Immature natural killer cell (primary cell): ENCODE data around the gene DIP2C. TPM values are rescaled to one million over a fixed set of nuclear protein-coding genes. Genes with fewer than 3 reads are reported as not detected.
A peak's percentile ranks its signal among the peaks of the same experiment; 100 is the strongest.

Source experiments
- DNase-seq, 3 donors: peaks; one replicate each; pipeline ENCODE4 v3.0.0; 2022; ENCODE audit warnings: mixed read lengths in 1 of 3
- H3K27ac Mint-ChIP-seq, 6 donors: one replicate each; pipeline ENCODE4 v1.8.0; 2020; ENCODE audit warnings: mixed read lengths in 6 of 6, mild to moderate bottlenecking in 5 of 6, inconsistent platforms in 4 of 6, moderate library complexity in 3 of 6
- H3K27me3 Mint-ChIP-seq, 3 donors: one replicate each; pipeline ENCODE4 v1.8.0; 2020 to 2021; ENCODE audit warnings: low read depth in 3 of 3, mild to moderate bottlenecking in 3 of 3, mixed read lengths in 3 of 3, moderate library complexity in 3 of 3, inconsistent platforms in 1 of 3
- H3K36me3 Mint-ChIP-seq, 3 donors: one replicate each; pipeline ENCODE4 v1.8.0; 2020; ENCODE audit warnings: mixed read lengths in 3 of 3, inconsistent platforms in 2 of 3, mild to moderate bottlenecking in 2 of 3
- H3K4me1 Mint-ChIP-seq, 2 donors: one replicate each; pipeline ENCODE4 v1.8.0; 2020; ENCODE audit warnings: inconsistent platforms in 2 of 2, mild to moderate bottlenecking in 2 of 2, mixed read lengths in 2 of 2, moderate library complexity in 1 of 2
- H3K4me3 Mint-ChIP-seq, 5 donors: one replicate each; pipeline ENCODE4 v1.8.0; 2020; ENCODE audit warnings: mild to moderate bottlenecking in 5 of 5, mixed read lengths in 5 of 5, inconsistent platforms in 3 of 5, moderate library complexity in 3 of 5
- H3K9me3 Mint-ChIP-seq, 6 donors: one replicate each; pipeline ENCODE4 v1.8.0; 2020; ENCODE audit warnings: mild to moderate bottlenecking in 6 of 6, mixed read lengths in 6 of 6, inconsistent platforms in 4 of 6, moderate library complexity in 3 of 6
- polyA plus RNA-seq, 3 donors: library from polyadenylated mRNA; unstranded; fragments of 300-500 nt; fragmentation: Illumina TruSeq; gene quantifications; one replicate each; pipeline ENCODE4 v1.2.3, GENCODE V29; 2021

The DIP2C gene
- polyA plus RNA-seq, 3 donors from 2014 or later: 0.06 to 0.41 TPM; not detected in 1

DNA sequence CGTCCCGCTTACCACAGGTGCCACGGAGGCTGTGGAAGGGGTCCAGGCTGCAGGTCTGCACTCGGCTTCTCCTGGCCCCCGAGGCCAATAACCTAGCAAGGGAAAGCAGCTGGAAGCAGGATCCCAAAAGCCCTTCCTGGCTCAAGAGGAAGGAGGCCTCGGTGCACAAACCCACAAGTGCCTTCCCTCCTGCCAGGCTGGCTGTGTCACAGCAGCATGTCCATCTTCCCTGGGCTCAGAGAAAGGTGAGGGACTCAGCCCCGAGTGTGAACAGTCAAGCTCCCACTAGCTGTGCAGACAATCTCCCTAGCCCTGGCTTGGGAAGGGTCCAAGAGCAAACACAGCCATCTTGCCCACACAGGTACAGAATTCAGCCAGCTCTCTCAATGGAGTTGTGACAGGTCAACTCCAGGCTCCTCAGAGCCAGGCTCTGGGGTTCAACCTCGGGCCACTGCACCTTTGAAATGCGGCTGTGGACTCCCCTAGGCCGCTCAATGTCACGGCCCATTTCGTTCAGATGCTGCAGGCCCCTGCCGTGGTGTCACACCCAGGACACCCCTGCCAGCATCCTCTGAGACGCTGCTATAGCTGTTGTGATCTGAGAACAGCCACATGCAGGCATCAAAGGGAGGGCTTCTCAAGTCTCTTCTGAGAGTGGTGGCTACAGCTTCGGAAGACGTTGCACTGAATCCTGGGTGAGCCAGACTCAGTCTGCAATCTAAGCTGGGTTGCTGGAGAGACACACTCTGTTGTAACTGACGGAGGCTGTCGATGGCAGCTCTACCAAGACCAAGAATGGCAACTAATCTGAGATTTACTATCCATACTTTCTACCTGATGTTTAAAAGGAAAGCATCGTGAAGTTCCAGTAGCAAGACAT is 137.9 kb downstream of the DIP2C start:
- DNase-seq: no peak
- H3K9me3 Mint-ChIP-seq: no peaks in the 10 kb centered on the region
- H3K27ac Mint-ChIP-seq: no peak overlapping the region
- peaks cover 5 to 7% (median 6%) of the 10 kb centered on the region in 3 donors for H3K27me3 Mint-ChIP-seq
- H3K36me3 Mint-ChIP-seq: no peaks in the 10 kb centered on the region
- no peak overlapping the region for H3K4me3 Mint-ChIP-seq
- H3K4me1 Mint-ChIP-seq: no peaks in the 10 kb centered on the region

DNA sequence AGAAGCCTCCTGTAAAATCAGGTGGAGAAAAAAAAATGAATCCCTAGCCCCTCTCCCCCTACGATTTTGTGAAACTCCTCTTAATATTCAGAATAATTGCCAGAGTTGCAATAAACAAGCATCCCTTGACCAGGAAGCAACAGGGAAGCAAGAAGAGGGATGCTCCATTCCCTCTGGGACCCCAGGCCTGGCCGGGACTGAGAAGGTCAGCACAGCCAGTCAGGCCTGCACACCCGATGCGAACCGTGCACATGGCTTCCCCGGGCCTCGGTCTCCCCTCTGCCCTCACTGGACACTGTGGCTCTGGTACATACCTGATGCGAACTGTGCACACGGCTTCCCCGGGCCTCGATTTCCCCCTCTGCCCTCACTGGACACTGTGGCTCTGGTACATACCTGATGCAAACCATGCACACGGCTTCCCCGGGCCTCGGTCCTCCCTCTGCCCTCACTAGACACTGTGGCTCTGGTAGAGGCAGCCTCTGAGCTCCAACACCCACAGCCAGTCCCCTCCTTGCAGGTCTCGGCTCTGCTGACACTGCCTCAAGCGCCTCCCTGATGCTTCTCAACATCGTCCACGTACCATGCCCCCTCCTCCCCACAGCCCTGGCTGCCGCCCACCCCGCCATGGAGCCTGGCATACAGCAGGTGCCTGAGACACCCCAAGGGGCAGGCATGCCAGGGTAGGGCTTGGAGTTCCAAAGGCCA is 138.6 kb downstream of the DIP2C start:
- Mint-ChIP-seq H3K4me3 (no peak overlapping the region), H3K27me3 (peaks cover 4 to 6% (median 4%) of the 10 kb centered on the region in 3 donors), H3K9me3 (no peaks in the 10 kb centered on the region), H3K27ac (no peak overlapping the region), H3K36me3 (no peaks in the 10 kb centered on the region), H3K4me1 (no peaks in the 10 kb centered on the region)
- no peak for DNase-seq

GRCh38 chr10:549391-549790 is 140.1 kb downstream of the DIP2C start:
- no peak overlapping the region for H3K27ac Mint-ChIP-seq
- H3K9me3 Mint-ChIP-seq: no peaks in the 10 kb centered on the region
- H3K4me3 Mint-ChIP-seq: no peak overlapping the region
- no peak for DNase-seq
- H3K4me1 Mint-ChIP-seq: no peaks in the 10 kb centered on the region
- H3K27me3 Mint-ChIP-seq: peaks cover 4% of the 10 kb centered on the region in 3 donors
- H3K36me3 Mint-ChIP-seq: no peaks in the 10 kb centered on the region

- H3K4me1 Mint-ChIP-seq: no peaks in the 10 kb centered on the region
Observed at GRCh38 chr10:548238-548901, 141.1 kb downstream of the DIP2C start.

DNA sequence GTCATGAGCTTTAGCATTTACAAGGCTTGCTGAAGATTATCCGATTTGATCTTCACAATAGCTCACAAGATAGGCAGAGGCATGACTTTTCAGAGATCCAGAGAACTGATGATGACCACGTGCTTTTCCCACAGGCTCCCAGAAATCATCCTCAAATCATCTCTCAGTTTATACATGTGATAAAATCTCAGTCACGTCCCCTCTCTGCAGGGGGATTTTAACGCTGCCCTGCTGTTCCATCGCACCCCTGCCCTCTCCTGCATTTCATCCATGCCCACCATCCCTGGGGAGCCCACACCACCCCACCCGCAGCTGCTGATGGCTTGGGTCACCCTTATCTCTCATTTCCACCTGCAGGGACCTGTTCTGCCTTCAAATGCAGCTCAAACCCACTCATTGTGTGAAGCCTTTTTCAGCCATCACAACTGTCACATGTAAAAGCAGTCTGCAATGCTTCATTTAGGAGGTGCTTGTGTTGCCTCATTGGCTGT is 141.8 kb downstream of the DIP2C start:
- DNase-seq: no peak
- Mint-ChIP-seq H3K27me3 (peaks cover 2 to 4% (median 4%) of the 10 kb centered on the region in 3 donors), H3K4me3 (no peak overlapping the region), H3K36me3 (no peaks in the 10 kb centered on the region), H3K9me3 (no peaks in the 10 kb centered on the region), H3K4me1 (no peaks in the 10 kb centered on the region), H3K27ac (no peak overlapping the region)

More at GRCh38 chr10:548238-548901, 141.1 kb downstream of the DIP2C start:
- peaks cover 3 to 4% (median 4%) of the 10 kb centered on the region in 3 donors for H3K27me3 Mint-ChIP-seq
- H3K36me3 Mint-ChIP-seq: no peaks in the 10 kb centered on the region
- H3K4me3 Mint-ChIP-seq: no peak overlapping the region
- H3K9me3 Mint-ChIP-seq: no peaks in the 10 kb centered on the region
- H3K27ac Mint-ChIP-seq: no peak overlapping the region
- no peak for DNase-seq

DNA sequence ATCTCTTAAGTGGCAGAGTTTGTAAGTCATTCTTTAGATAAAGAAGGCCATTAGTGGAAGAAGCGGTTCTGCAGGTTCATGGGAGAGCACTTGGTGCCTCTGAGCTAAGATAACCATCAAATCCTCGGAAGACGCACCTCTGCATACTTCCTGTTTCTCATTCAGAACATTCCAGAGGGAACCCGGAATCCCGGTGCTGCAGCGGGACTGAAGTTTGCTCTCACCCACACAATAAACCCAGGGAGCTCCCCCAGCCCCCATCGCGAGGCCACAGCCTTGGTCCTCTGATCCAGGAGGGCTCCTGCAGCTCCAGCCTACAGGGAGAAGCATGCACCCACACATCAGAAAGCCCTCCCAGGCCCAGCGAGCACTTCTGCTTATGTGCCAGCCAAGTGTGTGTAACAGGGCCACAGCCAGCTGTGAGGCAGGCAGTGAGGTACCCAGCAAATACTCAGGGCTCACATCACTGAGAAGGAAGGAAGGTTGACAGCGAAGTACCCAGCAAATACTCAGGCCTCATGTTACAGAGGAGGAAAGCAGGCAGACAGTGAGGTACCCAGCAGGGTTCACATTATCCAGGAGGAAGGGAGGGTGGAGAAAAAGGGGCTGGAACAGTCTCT is 142.4 kb downstream of the DIP2C start:
- Mint-ChIP-seq H3K4me1 (no peaks in the 10 kb centered on the region), H3K27me3 (peaks cover 4% of the 10 kb centered on the region in 3 donors), H3K27ac (no peak overlapping the region), H3K4me3 (no peak overlapping the region), H3K36me3 (no peaks in the 10 kb centered on the region), H3K9me3 (no peaks in the 10 kb centered on the region)
- no peak for DNase-seq

DNA sequence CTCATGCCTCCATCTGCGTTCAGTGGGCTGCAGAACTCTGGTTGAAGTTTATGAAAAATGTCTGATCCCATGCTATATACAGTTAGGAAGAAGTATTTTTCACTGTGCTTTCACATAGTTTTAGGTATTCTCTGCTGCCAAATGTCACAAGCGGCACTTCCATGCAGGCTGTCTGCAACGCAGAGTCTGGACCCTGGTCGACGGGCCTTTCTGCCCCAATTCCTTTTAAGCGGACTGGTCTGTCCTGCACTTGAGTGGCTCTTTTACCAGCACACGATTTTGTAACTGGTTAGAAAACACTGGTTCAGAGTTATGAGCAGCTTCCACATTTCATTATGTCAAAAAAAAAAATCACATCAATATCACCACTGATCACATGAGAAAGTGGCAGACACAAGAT is 143.0 kb downstream of the DIP2C start:
- Mint-ChIP-seq H3K4me3 (no peak overlapping the region), H3K36me3 (no peaks in the 10 kb centered on the region), H3K27ac (no peak overlapping the region), H3K9me3 (no peaks in the 10 kb centered on the region), H3K4me1 (no peaks in the 10 kb centered on the region), H3K27me3 (peaks cover 4 to 10% (median 6%) of the 10 kb centered on the region in 3 donors)
- DNase-seq: no peak

GRCh38 chr10:543862-544822 is 145.3 kb downstream of the DIP2C start:
- peaks cover 9 to 14% (median 11%) of the 10 kb centered on the region in 3 donors for H3K27me3 Mint-ChIP-seq
- H3K27ac Mint-ChIP-seq: no peak overlapping the region
- H3K4me3 Mint-ChIP-seq: no peak overlapping the region
- H3K9me3 Mint-ChIP-seq: no peaks in the 10 kb centered on the region
- no peak for DNase-seq
- peaks cover 5 to 13% of the 10 kb centered on the region in 2 donors for H3K4me1 Mint-ChIP-seq
- no peaks in the 10 kb centered on the region for H3K36me3 Mint-ChIP-seq

GRCh38 chr10:543131-543530 is 146.3 kb downstream of the DIP2C start:
- Mint-ChIP-seq H3K4me3 (no peak overlapping the region), H3K9me3 (no peaks in the 10 kb centered on the region), H3K4me1 (peaks cover 5 to 13% of the 10 kb centered on the region in 2 donors), H3K27ac (no peak overlapping the region), H3K36me3 (no peaks in the 10 kb centered on the region), H3K27me3 (peaks cover 11 to 14% (median 11%) of the 10 kb centered on the region in 3 donors)
- no peak for DNase-seq

DNA sequence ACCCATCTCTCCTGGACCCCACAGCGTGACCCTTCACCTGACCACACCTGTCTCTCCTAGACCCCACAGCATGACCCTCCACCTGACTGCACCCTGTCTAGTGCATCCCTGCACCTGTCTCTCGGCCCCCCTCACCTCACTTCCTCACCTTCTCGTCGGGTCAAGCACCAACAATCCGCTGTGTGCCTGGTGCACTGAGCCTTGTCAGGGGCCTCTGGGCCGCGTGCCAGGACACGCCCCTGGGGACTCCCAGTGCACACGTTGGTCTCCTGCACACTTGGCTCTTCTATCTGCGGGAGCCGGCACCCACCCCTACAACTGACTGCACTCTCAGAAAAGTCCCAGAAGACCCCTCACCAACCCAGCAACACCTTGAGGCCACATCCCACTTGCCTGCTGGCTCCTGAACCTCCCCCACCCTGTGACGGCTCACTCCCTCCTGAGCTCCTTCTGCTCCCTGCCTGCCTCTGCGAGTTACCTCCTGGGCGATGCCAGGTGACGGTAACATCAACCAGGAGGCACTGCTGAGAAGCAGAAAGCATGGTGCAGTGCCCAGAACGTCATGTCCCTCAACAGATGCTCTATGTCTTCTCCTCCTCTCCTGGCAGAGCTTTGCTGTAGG is 147.6 kb downstream of the DIP2C start:
- Mint-ChIP-seq H3K4me1 (peaks cover 5 to 13% of the 10 kb centered on the region in 2 donors), H3K9me3 (no peaks in the 10 kb centered on the region), H3K4me3 (no peak overlapping the region), H3K27me3 (peaks cover 9 to 17% (median 16%) of the 10 kb centered on the region in 3 donors), H3K36me3 (no peaks in the 10 kb centered on the region), H3K27ac (peak overlapping the region in 1 of 6 donors; percentile 77)
- no peak for DNase-seq

DNA sequence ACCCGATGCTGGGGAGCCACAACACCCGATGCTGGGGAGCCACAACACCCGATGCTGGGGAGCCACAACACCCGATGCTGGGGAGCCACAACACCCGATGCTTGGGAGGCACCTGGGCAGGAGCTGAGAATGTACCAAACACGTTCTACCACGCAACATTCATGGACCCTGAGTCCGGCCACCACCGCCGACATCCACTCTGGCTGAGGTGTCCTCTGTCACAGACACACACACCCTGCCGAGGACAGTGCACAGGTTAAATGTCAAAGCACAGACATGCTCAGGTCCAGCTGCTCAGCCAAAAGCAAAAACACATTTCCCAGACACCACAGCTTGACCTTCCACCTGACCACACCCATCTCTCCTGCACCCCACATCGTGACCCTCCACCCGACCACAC is 148.4 kb downstream of the DIP2C start:
- no peak overlapping the region for H3K4me3 Mint-ChIP-seq
- no peak overlapping the region for H3K27ac Mint-ChIP-seq

GRCh38 chr10:538895-539294 is 150.6 kb downstream of the DIP2C start:
- H3K27me3 Mint-ChIP-seq: peaks cover 10 to 26% (median 19%) of the 10 kb centered on the region in 3 donors
- DNase-seq: no peak
- H3K27ac Mint-ChIP-seq: no peak overlapping the region
- peaks cover 5 to 13% of the 10 kb centered on the region in 2 donors for H3K4me1 Mint-ChIP-seq
- no peak overlapping the region for H3K4me3 Mint-ChIP-seq
- H3K36me3 Mint-ChIP-seq: no peaks in the 10 kb centered on the region
- no peaks in the 10 kb centered on the region for H3K9me3 Mint-ChIP-seq

More for the DNA sequence above, 148.4 kb downstream of the DIP2C start:
- no peak for DNase-seq
- no peaks in the 10 kb centered on the region for H3K36me3 Mint-ChIP-seq
- H3K9me3 Mint-ChIP-seq: no peaks in the 10 kb centered on the region
- peaks cover 9 to 19% (median 18%) of the 10 kb centered on the region in 3 donors for H3K27me3 Mint-ChIP-seq
- peaks cover 5 to 13% of the 10 kb centered on the region in 2 donors for H3K4me1 Mint-ChIP-seq
